HG02884 (cell line): Measurements from ENCODE around the gene VPREB3.

Experiments
- ATAC-seq: cut with Tn5 transposase; IDR thresholded peaks from one replicate; pipeline ENCODE4 v1.9.1; 2021; ENCODE audit warnings: mild to moderate bottlenecking, moderate library complexity; ENCODE audit not compliant: unreplicated experiment

The VPREB3 gene

GRCh38 chr22:23704829-23705228 lies 49.4 kb downstream of the VPREB3 start:
- ATAC-seq = no peak

- no peak for ATAC-seq
Measured at GRCh38 chr22:23704062-23704461, 50.2 kb downstream of the VPREB3 start.
